ENCODE measurements around the gene ARAP2. TPM values are rescaled to one million over a fixed set of nuclear protein-coding genes. Genes with fewer than 3 reads are reported as not detected.

Gene ARAP2
- total and polyA plus RNA-seq, 2 of the 13 experiments (the other 11 are each of a cell fraction or from before 2014, with no cell fraction given) = 0.37 to 1.4 TPM

- no peak for TF ChIP-seq KMT2A (CRISPR knock-in tag; IDR thresholded peaks at IDR 0.05)
- no peak for TF ChIP-seq BORCS8-MEF2B (CRISPR knock-in tag; IDR thresholded peaks at IDR 0.05)
- no peak for TF ChIP-seq TFDP1 (CRISPR knock-in tag; IDR thresholded peaks at IDR 0.05; ENCODE audit: borderline replicate concordance)
- TF ChIP-seq PLSCR1 (CRISPR knock-in tag; IDR thresholded peaks at IDR 0.05; ENCODE audit: borderline replicate concordance) = no peak
- TF ChIP-seq ZZZ3 (CRISPR knock-in tag; IDR thresholded peaks at IDR 0.05; ENCODE audit: borderline replicate concordance) = no peak
- no peak for TF ChIP-seq ZNF720 (CRISPR knock-in tag; IDR thresholded peaks at IDR 0.05)
- no peak for TF ChIP-seq ZNF562 (CRISPR knock-in tag; IDR thresholded peaks at IDR 0.05; ENCODE audit: borderline replicate concordance)
- TF ChIP-seq TGIF2 (CRISPR knock-in tag; IDR thresholded peaks at IDR 0.05) = no peak
- no peak for TF ChIP-seq GRHL1 (CRISPR knock-in tag; conservative IDR thresholded peaks at IDR 0.05)
Measured at GRCh38 chr4:36274158-36274557, 29.8 kb upstream of the ARAP2 start (continued).

- WGBS (ENCODE audit: low lambda C conversion rate) = 10% methylated on average over 4 of the region's 4 CpGs
- BruUV-seq (replicated peaks) = no TSS peak
- Histone ChIP-seq H3K27me3 (ENCODE audit: control insufficient read depth in 1 of 2, insufficient read depth in 2 of 2, low read length in 2 of 2) (no peaks in the 10 kb centered on the region), H3K4me3 (replicated peaks in 1 of 3; ENCODE audit: insufficient read depth in 1 of 3, low read depth in 2 of 3, low read length in 3 of 3) (no peak overlapping the region), H3K79me2 (ENCODE audit: insufficient read depth, low read length) (no peaks in the 10 kb centered on the region), H3K4me1 (ENCODE audit: insufficient read depth, low read length) (no peaks in the 10 kb centered on the region), H4K20me1 (ENCODE audit: insufficient read depth, low read length) (no peaks in the 10 kb centered on the region), H2AFZ (ENCODE audit: low read length) (no peak overlapping the region), H3K36me3 (replicated peaks in 1 of 2; ENCODE audit: control insufficient read depth in 1 of 2, insufficient read depth in 2 of 2, low read length in 2 of 2) (no peaks in the 10 kb centered on the region), H3K27ac (ENCODE audit: extremely low read length, insufficient read depth, low read length) (no peak overlapping the region), H3K9me3 (ENCODE audit: low read length) (no peaks in the 10 kb centered on the region), H3K4me2 (ENCODE audit: low read depth, low read length) (no peak overlapping the region), H3K9ac (ENCODE audit: insufficient read depth, low read depth, low read length) (no peak overlapping the region)
- no peak for DNase-seq (ENCODE audit: low spot score)
- ChIA-PET CTCF (ENCODE audit: low intra/inter-chr PET ratio, low total read pairs) (no interaction called here), POLR2A (no interaction called here)
- intact Hi-C loops (cut with micrococcal nuclease; ENCODE audit: unreplicated experiment) (no loop called here), in situ Hi-C loops (cut with HindIII; ENCODE audit: extremely low pct_ligation_motif_present, low pct_unique_long_range_greater_than_20kb) (no loop called here)
- ATAC-seq = no peak
- no peak for FAIRE-seq
- no peak for TF ChIP-seq ZNF276 (CRISPR knock-in tag; IDR thresholded peaks at IDR 0.05; ENCODE audit: low read depth)
- TF ChIP-seq GATA4 (IDR thresholded peaks at IDR 0.05; ENCODE audit: borderline replicate concordance, low read depth) = no peak
- no peak for TF ChIP-seq RFX3 (CRISPR knock-in tag; IDR thresholded peaks at IDR 0.05)
- TF ChIP-seq ZNF10 (CRISPR knock-in tag; IDR thresholded peaks at IDR 0.05; ENCODE audit: borderline replicate concordance, low read depth) = no peak
- no peak for TF ChIP-seq ZNF362 (CRISPR knock-in tag; IDR thresholded peaks at IDR 0.05; ENCODE audit: borderline replicate concordance)
- TF ChIP-seq BRCA1 (CRISPR knock-in tag; IDR thresholded peaks at IDR 0.05) = no peak
- no peak for TF ChIP-seq PPARG (CRISPR knock-in tag; conservative IDR thresholded peaks at IDR 0.05)
- TF ChIP-seq ZNF75D (CRISPR knock-in tag; IDR thresholded peaks at IDR 0.05; ENCODE audit: borderline replicate concordance) = no peak
- TF ChIP-seq ZNF263 (CRISPR knock-in tag; IDR thresholded peaks at IDR 0.05) = no peak
Measured at GRCh38 chr4:36273276-36273675, 29.0 kb upstream of the ARAP2 start.
